GM18868 (cell line): ENCODE results near the gene ERC2.
"Not testable (repeated sequence)": the region's sequence is repeated elsewhere in the genome, so short reads cannot be mapped to it uniquely, and the experiment has no call there.

Source experiments
- ATAC-seq: cut with Tn5 transposase; IDR thresholded peaks from one replicate; pipeline ENCODE4 v1.9.1; 2021; ENCODE audit warnings: mild to moderate bottlenecking, moderate library complexity; ENCODE audit not compliant: unreplicated experiment

Gene ERC2

DNA sequence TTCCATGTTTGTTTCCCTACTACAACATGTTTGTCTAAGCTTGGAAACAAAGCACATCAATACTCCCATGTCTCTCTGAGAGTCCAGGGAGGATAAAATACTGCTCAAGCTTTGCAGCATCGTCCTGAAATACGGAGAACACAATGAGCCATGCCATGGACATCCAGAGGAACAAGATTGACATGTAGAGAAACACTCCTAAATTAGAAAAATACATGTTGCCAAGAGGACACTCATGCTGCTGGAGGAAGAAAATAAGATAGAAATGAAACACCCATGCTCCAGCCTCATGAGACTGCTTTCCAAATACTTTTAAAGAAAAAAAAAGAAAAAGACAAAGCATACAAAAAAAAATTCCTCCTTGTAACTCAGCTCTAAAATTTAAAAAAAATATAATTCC, 387.0 kb downstream of the ERC2 start:
- no peak for ATAC-seq

DNA sequence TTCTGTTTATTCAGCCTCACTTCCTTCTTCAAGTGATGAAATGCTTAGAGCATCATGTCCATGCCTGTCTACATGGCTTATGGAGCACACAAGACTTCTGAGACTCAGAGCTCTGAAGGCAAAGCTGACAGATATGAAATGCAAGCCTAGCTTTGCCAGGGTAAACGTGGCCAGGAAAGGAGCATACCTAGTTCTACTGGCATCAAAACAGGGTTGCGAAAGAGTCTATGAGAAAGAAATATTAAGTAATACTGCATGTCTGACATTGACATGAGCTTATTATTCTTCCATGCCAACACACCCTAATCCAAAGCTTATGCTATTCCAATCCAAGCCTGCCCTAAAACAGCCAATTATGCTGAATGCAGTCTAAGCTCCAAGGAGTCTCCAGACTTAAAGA, 391.5 kb downstream of the ERC2 start:
- no peak for ATAC-seq

DNA sequence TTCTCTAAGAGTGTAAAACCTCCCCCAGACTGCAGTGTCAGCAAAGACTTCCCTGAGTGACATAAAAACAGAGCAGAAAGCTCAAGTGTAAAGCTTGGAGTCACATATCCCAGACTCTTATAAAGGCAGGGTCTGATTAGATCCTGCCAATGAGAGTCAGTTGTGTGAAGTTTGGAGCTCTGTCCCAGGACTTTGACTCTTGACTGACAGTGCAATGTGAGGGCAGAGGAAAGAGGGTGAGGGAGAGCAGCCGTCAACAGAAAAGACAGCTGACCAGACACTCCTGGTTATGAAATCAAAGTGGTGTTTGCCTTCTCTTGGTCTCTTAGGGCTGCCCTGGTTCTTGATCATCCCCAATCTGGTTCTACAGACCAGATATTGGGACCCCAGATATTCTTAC, 393.2 kb downstream of the ERC2 start:
- ATAC-seq = no peak

DNA sequence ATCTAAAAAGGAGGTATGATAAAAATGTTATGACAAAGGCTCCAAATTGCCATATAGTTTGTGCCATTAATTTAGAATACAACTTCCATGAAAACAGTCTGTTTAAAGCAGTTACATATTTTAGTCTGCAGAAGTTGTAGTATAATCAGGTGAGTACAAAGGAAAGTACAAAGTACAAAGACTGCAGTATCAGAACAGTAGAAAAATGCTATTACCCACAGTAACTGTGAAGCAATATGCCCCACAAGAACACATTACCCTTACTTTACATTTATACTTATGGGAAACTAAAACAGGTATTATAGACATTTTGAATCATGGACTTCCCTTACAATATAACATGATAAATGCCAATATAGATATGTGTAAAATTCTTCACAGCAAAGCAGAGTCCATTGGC, 398.5 kb downstream of the ERC2 start:
- ATAC-seq = no peak

DNA sequence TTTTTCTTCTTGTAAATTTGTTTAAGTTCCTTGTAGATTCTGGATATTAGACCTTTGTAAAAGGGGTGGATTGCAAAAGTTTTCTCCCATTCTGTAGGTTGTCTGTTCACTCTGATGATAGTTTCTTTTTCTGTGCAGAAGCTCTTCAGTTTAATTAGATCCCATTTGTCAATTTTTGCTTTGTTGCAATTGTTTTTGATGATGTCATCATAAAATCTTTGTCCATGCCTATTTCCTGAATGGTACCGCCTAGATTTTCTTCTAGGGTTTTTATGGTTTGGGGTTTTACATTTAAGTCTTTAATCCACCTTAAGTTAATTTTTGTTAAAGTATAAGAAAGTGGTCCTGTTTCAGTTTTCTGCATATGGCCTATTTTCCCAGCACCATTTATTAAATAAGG, 401.9 kb downstream of the ERC2 start:
- ATAC-seq = not testable (repeated sequence)

DNA sequence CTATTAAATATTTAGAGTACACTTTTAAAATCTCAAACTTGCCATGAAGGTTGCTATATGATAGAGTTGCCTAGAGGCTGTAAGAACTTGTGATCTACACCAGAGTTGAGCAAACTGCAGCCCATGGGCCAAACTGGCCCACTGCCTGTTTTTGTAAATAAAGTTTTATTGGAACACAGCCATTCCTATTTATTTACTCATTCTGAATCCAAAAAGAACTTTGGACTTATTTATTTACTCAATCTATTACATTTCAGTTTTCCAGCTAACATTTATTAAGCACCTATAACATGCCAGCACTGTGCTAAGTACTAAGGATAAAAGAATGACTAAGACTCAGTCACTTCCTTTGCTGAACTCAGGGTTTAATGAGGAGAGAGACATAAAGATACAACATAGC, 403.6 kb downstream of the ERC2 start:
- no peak for ATAC-seq

DNA sequence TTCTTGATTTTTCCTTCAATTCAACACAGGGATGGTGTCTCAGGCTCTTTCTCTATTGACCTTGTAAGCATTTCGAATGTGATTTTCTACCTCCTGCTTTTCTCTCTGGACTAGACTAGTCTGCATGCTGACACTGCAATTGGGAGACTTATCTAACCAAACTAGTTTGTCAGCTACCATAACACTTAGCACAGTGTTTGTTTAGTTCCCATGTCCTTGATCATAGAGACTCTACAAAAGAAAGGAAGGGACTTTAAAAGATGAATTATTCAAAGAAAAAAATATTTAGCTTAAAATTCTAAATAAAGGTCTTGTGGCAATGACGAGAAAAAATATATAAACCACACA, 407.0 kb downstream of the ERC2 start:
- ATAC-seq = no peak

DNA sequence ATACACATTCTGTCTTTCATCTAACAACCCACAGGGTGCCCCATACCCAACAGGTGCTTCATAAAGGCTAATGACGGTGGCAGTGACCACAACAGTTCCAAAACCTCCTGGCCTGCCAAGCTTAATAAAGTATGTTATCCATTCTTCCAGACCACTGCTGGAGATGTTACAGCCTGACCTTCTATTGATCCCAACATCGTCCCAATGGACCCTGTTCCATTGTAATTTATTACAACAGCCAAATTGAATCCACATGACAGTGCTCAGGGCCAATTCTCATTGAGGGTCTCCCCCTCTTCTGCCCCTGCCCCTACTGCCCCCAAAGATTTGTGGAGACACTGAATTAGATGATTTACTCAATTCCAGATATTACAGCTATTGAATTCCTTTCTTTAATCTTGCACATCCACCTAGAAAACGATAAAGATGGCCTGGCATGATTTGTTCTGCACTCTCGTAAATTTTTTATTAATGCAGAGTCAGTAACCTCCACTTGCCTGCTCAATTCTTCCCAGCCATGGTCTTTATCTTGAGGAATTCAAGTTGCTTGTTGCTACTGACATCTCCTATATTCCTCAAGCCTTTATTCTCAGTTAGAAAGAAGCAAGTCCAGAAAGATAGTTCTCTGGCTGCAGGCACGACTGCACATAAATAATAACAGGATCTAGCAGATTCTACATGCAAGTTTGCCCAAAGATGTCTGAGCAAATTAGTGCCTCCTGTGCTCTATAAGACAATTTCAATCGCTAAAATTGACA, 407.6 kb downstream of the ERC2 start:
- no peak for ATAC-seq

DNA sequence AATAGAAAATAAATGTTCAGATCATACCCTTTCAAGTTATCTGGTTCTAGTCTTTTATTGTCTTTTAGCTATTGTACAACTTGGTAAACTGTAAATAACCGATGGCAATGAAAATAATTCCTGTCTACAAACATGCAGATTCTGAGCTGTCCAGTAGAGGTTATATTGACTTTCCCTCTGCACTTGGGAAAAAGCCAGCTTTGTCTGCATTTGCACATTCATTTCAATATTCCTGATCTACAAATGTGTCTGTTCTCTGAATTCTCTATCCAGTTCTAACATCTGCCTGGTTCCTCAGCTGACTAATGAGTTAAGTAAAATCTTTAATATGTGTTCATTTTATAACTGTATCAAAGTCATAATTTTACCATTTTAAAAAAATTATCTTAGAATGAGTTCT, 408.5 kb downstream of the ERC2 start:
- ATAC-seq = no peak

DNA sequence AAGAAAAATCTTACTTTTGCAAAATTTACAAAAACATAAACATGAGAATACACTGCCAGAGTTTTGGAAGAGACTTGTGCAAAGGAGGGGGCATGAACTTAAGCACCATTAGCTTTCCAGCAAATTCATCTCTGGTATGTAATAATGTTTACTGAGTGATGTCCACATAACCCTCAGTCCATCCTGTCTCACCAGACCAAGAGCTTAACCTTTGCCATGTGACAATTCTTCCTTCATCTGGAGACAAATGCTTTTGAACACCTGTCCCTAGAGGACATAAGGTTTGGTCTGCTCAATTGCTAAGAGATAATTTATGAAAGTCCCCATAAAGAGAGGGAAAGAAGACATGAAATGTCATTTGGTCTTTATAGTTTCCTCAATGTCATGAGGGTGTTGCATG, 412.3 kb downstream of the ERC2 start:
- ATAC-seq = no peak

DNA sequence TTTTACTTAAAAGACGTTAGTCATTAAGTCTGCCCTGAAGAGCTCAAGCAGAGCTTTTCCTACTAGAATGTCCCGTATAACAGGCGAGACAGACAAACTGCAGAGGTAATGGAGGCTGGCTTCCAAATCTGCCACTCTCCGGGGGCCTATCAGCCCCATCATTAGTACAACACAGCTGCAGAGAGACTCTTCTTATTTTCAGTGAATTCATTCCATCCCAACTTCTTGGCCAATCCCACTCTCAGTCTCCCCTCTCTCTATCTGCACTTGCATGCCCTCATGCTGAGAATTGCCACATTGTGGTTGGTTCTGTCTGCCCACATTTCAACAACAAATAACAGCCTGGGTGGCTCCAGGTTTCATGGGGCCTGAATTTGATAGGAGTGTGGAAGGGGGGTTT, 412.7 kb downstream of the ERC2 start:
- no peak for ATAC-seq

DNA sequence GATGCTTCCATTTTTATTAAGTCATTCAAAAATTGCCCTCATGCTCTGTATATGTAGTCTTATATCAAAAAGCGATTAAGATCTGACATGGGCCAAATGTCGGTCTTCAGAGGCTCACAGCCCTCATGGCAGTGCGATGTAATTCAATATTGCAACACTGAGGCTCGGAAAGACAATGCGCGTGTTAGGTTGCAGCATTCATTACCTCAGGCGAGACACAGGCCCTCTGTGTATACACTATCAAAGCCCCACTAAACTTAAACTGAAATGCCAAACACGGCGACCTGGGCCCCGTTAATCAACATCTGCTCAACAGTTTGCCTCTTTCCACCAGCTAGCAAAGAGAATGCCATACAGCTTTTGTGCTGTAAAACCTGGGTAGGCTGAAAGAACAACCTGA, 413.4 kb downstream of the ERC2 start:
- no peak for ATAC-seq

DNA sequence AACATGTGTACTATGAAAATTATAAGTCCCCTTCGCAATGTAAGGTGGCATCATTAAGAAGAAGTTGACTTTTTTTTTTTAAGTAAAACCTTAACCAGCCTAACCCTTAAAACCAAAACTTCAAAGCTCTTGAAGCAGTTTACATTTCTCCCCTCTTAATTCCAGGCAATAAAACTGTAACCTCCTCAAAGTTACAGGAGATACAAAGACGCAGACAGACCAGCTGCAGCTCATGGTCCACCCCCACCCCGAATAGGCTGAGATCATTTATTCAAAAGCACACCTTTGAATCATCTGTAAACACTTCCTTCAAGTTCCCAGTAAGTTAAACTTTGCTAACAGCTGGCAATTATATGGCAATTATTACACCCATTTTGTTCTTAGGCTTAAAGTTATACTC, 414.5 kb downstream of the ERC2 start:
- no peak for ATAC-seq

DNA sequence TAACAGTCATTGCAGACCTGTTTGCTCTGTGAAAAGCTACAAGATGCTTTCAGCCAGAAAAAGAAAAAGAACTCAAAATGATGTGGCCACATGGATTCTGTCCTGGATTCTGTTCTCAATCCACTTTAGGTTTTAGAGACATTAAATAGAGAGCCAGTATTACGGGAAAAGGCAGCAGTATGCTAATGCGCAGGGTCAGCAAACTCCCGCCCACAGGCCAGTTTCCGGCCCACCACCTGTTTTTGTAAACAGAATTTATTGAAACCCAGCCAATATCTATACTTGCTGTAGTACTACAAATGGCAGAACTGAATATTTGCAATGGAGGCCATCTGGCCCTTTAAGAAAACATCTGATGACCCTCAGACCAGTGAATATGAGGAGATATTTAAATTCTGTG, 416.1 kb downstream of the ERC2 start:
- ATAC-seq = no peak

DNA sequence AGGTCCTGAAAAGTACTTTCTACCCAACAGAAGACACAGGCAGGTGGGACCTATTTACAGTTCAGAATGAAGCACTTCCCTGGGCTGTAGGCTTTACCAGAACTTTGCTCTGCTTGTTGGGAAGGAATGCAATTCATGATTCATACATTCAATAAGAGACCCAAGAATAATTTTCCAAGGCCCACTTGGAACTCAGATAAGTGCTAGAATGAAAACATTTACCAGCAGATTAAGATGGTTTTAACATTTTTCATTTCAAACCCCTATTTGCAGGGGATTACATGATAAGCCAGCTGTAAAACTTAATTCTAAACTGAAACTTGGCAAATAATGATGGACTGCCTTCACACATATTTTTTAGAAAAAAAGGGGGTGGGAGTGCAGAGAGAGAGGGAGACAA, 417.2 kb downstream of the ERC2 start:
- no peak for ATAC-seq

DNA sequence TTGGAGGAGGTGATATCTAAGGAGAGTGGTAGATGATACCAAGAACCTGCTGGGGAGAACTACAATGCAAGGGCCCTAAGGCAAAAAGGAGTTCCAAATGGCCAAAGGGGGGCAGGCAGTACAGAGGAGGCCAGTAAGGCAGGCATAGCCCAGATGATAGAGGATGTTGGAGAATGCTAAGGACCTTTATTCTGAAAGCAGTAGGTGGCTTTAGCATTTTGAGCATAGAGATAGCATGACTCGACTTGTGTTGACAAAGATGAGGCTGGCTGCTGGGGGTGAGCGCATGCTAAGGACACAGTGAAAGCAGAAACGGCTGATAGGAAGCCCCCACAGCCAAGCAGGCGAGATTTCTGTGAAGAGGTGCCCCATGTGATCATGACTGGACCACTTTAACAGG, 419.3 kb downstream of the ERC2 start:
- no peak for ATAC-seq

DNA sequence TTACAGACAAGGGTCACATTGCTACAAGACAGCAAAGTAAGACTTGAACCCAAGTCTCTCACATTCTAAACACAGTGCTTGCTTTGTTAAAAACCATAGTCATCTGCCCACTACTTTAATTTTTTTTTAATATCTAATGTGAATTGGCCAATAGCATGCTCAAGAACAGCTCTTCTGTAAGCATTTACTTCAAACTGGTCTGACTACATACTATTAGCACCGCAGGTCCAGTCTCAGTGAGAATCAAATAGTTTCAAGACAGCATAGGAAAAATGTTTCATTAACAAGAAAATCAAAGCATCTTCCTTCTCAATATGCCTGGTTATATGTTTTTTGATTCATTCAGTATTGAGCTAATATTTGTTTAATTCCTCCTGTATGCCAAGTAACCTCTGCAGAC, 419.9 kb downstream of the ERC2 start:
- no peak for ATAC-seq

DNA sequence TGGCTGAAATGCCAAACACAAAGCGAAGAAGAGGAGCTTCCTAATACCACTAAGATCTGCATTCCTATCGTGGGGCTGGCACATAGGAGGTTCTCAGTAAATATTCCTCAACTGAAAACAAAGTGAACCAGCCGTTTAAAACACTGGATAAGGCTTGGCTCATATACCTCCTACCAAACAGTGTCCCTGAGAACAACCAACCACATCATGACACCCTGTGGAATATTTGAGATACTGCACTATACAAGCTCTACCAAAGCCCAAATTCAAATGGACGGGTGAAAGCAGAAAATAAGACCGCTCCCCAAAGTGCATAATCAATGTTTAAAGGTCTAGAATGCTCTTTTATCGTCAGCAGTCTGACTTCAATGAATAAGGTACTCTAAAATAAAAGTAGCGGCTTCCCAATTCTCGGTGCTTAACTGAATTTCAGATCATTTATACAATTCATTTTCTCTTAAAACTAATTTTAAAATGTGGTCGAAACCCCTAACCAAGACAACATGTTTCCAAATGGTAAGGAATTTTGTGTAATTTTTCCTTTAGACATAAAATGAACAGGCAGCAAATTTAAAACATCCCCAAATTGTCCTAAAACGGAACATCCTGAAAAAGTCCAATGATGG, 425.8 kb downstream of the ERC2 start:
- no peak for ATAC-seq

DNA sequence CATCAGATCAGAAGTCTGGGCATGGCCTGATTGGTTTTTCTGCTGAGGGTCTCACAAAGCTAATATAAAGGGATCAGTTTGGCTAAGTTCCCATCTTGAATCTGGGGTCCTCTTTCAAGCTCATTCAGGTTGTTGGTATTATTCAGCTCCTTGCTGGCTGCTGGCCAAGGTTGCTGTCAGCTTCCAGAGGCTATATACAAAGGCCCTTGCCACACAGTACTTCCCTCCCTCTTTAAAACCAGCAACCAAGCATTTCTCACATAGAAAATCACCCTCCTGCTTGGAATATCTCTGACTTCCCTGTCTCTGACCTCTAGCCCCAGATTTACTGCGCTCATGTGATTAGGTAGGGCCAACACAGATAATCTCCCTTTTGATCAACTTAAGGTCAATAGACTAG, 442.9 kb downstream of the ERC2 start:
- ATAC-seq = no peak

DNA sequence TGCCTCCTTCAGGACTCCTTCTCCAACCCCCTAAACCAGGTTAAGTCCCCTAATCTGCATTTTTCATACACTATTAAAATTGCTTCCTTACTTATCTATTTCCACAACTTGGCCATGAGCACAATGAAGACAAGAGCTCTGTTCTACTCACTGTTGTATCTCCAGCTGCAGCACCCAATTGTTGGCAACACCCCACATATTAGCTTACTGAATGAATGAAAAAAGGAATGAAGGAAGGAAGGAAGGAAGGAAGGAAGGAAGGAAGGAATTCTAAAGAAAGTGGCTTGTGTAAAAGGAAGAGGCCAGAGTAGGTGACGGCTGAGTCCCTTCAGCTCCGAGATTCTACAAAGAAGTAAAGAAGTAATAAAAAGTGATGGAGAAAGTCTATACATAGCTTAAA, 444.7 kb downstream of the ERC2 start:
- ATAC-seq = no peak

DNA sequence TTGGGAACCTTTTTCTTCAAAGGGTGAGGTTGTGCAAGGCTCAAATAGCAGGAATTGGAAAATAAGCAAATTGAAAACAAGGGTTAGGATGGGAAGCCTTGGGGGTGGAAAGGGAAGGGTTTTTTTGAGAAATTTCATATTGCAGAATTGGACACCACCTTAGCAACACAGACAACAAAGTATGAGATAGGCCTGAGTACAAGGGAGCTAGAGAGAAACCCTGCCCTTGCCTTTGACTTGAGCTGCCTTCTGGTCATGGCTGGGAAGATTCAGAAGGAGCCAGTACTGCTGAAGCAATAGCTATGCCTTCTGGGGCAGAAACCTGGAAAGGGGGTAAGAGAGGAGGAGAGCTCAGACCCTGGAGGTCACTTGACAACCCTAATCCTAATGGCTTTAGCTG, 445.6 kb downstream of the ERC2 start:
- no peak for ATAC-seq

DNA sequence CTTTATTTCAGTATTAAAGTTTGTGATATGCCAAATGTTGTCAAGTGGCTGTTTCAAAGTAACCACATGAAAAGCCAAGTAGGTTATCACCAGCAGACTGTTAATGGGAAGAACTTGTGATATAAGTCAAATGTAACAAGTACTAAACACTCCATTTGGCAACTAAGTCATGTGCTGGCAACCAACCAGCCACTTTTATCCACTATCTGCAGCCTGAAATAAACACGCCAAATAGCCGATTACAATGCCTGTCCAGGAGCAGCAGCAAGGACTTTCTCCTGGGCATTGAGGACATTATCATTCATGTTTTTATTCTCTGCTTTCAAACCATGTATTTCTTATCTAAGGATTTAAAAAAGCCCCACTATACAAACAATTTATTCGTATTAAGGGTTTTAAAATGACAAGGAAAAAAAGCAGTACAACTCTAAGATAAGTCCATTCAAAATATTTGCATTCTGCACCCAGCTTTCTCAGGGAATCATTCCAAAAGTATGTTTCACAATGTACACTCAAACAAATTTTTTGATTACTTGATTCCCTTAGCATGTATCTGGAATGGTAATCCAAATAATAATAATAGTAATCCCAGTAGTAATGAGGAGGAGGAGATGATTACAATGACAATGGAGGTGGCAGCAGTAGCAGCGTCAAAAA, 448.6 kb downstream of the ERC2 start:
- ATAC-seq = no peak

DNA sequence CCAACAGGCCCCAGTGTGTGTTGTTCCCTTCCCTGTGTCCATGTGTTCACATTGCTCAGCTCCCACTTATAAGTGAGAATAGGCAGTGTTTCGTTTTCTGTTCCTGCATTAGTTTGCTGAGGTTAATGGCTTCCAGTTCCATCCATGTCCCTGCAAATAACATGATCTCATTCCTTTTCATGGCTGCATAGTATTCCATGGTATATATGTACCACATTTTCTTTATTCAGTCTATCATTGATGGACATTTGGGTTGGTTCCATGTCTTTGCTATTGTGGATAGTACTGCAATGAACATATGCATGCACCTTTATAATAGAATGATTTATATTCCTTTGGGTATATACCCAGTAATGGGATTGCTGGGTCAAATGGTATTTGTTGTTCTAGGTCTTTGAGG, 452.9 kb downstream of the ERC2 start:
- not testable (repeated sequence) for ATAC-seq
